ENCODE measurements around the gene KRTAP29-1. TPM values are rescaled to one million over a fixed set of nuclear protein-coding genes. Genes with fewer than 3 reads are reported as not detected.

The KRTAP29-1 gene
- total RNA-seq, 1 experiment from 2014 or later = not detected

GRCh38 chr17:41340934-41341861 lies 38.5 kb upstream of the KRTAP29-1 start (continued):
- TF ChIP-seq MLX (CRISPR knock-in tag; IDR thresholded peaks at IDR 0.05) (no peak), ZNF423 (CRISPR knock-in tag; IDR thresholded peaks at IDR 0.05) (no peak), ATF6 (CRISPR knock-in tag; IDR thresholded peaks at IDR 0.05) (no peak)

- TF ChIP-seq TEAD4 (CRISPR knock-in tag; IDR thresholded peaks at IDR 0.05) (no peak), SMAD3 (CRISPR knock-in tag; IDR thresholded peaks at IDR 0.05; ENCODE audit: borderline replicate concordance) (no peak), ZBTB21 (CRISPR knock-in tag; IDR thresholded peaks at IDR 0.05; ENCODE audit: borderline replicate concordance) (no peak), ATF3 (CRISPR knock-in tag; conservative IDR thresholded peaks at IDR 0.05) (no peak), SP1 (CRISPR knock-in tag; conservative IDR thresholded peaks at IDR 0.05) (no peak), HMGXB4 (CRISPR knock-in tag; IDR thresholded peaks at IDR 0.05) (no peak)
- Mint-ChIP-seq H3K4me1 (no peaks in the 10 kb centered on the region), H3K27me3 (ENCODE audit: low read depth) (peaks cover 3% of the 10 kb centered on the region), H3K36me3 (peaks cover 10% of the 10 kb centered on the region), H3K27ac (no peak overlapping the region), H3K9me3 (peaks cover 36% of the 10 kb centered on the region), H3K4me3 (no peak overlapping the region)
- ATAC-seq (no peak; the same call in 1 of the 2 replicates), DNase-seq (ENCODE audit: low spot score) (no peak)
- ChIA-PET POLR2A (no interaction called here), CTCF (interaction anchor here (1.1 to 2.8 kb wide), 3 partner anchors 11 to 146 kb away, joined by 3 to 11 read pairs (median 6); no protein-coding TSS in a partner anchor)
Measured at GRCh38 chr17:41340494-41340893, 37.8 kb upstream of the KRTAP29-1 start.

- Mint-ChIP-seq H3K36me3 (peaks cover 10% of the 10 kb centered on the region), H3K27me3 (ENCODE audit: low read depth) (peaks cover 3% of the 10 kb centered on the region), H3K4me3 (no peak overlapping the region), H3K27ac (no peak overlapping the region), H3K9me3 (peaks cover 36% of the 10 kb centered on the region), H3K4me1 (no peaks in the 10 kb centered on the region)
- ATAC-seq (no peak), DNase-seq (ENCODE audit: low spot score) (no peak)
- CTCF ChIA-PET = interaction anchor here (0.8 to 2.8 kb wide), 3 partner anchors 10 to 147 kb away, joined by 3 to 11 read pairs (median 3); no protein-coding TSS in a partner anchor
- POLR2A ChIA-PET = no interaction called here
- TF ChIP-seq ATF3 (CRISPR knock-in tag; conservative IDR thresholded peaks at IDR 0.05) (no peak), USF1 (CRISPR knock-in tag; IDR thresholded peaks at IDR 0.05) (no peak), CREM (CRISPR knock-in tag; IDR thresholded peaks at IDR 0.05) (no peak), ZNF512 (CRISPR knock-in tag; IDR thresholded peaks at IDR 0.05; ENCODE audit: borderline replicate concordance) (no peak), ERG (CRISPR knock-in tag; IDR thresholded peaks at IDR 0.05) (no peak), STAT6 (CRISPR knock-in tag; conservative IDR thresholded peaks at IDR 0.05; ENCODE audit: low read depth) (no peak), FOXP1 (CRISPR knock-in tag; IDR thresholded peaks at IDR 0.05; ENCODE audit: borderline replicate concordance) (no peak), MXD4 (CRISPR knock-in tag; IDR thresholded peaks at IDR 0.05; ENCODE audit: borderline replicate concordance) (no peak), NFYB (CRISPR knock-in tag; conservative IDR thresholded peaks at IDR 0.05; ENCODE audit: low read depth) (no peak), SMAD3 (CRISPR knock-in tag; IDR thresholded peaks at IDR 0.05; ENCODE audit: borderline replicate concordance) (no peak)
Measured at GRCh38 chr17:41339571-41340172, 37.0 kb upstream of the KRTAP29-1 start.

Measured in WTC11 (cell line).